Stimulated activated CD4-positive, alpha-beta T cell treated with anti-CD3 and anti-CD28 coated beads, Interleukin-2, amount 100 ng/mL, for 4 hours (primary cell): ENCODE measurements around the gene PPA1.
"Not testable (repeated sequence)": the region's sequence is repeated elsewhere in the genome, so short reads cannot be mapped to it uniquely, and the experiment has no call there.

Experiments
- DNase-seq: peaks from one replicate; pipeline ENCODE4 v3.0.0-alpha.2; 2020; ENCODE audit warnings: low read depth

Gene PPA1

DNA sequence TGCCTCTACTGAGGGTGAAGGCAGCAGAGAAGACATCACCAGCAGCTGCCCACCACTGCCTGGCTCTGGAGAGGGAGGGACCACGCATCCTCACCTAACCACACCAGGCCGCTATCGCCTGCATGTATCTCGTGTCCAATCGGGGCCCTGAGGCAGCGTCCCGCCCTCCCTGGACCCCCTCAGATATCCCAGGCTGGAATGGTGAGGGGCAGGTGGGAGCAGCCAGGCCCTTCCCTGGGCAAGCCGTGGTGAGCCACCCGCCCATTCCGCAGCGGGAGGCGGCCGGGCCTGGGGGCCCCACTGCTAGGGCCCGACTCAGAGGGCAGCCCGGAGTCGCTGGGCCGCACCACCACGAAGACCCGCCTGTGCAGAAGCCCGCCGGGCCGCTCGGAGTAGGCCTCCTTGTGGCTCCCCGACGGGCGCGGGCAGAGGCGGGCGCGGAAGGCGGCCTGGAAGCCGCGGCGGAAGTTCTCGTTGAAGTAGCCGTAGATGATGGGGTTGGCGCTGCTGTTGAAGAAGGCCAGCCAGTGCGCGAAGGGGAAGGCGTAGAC is 21.6 kb upstream of the PPA1 start:
- DNase-seq, result no peak

DNA sequence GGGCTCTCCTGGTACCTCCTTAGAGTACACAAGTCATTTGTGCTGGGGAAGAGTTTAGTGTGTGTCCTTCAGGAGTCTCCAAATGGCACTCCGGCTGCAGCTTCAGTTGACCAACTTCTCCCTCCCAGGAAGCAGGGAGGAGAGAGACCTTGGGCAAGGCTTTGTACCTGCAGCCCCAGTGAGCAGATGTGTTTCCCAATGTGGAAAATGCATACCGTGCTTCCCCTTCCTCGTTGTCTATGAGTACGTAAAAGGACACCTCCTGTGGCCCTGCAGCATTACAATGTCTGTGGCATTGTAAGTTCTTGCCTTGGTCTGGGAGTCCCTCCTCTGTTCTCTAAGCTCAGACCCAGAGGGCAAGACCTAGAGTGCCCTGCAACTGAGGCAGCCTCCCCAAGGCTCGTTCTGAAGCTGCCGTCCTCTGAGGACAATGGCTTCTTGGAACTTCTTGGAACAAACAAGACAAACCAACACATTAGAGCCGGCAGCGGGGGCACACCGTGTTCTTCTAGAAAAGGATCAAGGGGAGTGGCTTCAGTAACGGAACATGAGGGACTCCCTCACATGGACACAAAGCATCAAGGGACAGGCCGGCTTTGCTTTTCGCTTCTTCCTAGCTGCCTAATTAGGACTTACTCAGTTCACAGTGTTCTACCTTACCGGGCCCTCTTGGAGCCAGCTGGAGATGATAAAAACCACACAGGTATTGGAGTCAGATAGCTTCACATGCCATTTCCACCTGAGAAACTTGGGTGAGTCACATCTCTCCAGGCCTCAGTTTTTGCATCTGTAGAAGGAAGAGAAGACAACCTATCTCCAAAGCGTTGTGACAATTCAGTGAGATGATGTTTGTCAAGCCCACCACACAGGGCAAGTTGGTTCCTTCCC is 20.9 kb upstream of the PPA1 start:
- DNase-seq, result no peak

DNA sequence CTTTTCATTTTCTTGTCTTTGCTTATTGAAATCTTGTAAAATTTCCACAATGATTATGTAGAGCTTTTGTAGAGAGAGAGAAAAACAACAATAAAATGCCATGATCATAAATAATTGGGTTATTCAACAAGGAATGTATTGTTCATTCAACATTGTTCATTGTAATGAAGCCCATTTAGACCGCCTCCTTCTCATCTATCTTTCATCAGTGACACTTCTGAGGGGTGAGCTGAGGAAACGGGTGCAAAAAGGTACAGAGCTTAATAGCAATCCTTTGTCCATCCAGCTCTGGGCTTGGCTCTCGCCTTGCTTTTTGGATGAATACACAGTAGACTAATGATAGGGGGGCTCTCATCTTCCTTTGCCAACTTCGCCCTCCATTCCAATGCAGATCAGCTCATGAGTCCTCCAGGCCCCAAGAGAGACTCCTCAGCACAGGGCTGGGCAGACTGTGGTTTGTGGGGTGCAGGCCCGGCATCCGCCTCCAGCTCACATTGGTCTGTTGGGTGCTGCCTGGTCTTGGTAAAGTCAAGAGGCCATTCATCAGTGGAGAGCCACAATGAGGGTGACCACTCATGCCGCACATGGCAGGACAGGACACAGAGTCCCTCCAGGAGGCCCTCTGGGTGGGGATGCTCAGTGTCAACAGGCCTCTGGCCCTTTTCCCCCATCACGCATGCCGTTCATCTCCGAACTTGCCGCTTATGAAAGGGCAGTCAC is 17.9 kb upstream of the PPA1 start:
- no peak for DNase-seq

DNA sequence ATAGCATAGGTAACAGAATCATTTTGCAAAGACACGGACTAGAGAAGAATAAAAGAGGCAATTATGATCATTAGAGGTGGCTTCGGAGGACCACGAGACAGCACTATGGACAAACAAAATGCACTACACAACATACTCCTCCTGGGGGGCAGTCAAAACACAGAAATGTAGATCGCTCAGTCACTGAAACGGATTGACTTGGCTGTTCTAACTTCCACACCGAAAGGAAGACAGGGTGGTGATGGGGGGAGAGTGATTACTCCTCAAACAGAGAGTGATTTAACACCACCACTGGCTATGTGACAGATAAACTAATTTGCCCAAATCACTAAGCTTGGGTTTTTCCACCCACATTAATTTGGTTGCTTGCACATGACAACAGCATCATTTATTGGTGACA is 14.1 kb upstream of the PPA1 start:
- DNase-seq, result no peak

DNA sequence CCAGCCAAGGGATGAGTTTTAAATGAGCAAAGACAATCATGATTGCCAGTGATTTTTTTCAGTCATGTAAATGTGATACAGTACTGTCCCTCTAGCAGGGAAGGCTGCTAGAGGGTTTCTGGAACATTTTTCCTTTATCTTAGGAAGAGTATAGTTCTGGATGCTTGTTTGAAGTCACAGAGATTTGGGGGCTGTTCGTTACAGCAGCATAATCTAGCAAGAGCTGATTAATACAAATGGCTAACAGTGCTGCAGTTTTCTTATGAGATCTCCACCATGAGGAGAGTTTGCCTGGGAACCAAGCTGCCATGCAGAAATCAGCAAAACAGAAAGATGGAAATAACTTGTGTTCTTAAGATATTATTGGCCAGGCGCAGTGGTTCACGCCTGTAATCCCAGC is 7.9 kb upstream of the PPA1 start:
- no peak for DNase-seq

DNA sequence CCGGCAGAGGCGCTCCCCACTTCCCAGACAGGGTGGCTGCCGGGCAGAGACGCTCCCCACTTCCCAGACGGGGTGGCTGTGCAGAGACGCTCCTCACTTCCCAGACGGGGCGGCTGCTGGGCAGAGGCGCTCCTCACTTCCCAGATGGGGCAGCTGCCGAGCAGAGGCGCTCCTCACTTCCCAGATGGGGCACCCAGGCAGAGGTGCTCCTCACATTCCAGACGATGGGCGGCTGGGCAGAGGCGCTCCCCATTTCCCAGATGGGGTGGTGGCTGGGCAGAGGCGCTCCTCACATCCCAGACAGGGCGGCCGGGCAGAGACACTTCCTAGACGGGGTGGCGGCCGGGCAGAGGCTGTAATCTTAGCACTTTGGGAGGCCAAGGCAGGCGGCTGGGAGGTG is 6.8 kb upstream of the PPA1 start:
- DNase-seq, result not testable (repeated sequence)

DNA sequence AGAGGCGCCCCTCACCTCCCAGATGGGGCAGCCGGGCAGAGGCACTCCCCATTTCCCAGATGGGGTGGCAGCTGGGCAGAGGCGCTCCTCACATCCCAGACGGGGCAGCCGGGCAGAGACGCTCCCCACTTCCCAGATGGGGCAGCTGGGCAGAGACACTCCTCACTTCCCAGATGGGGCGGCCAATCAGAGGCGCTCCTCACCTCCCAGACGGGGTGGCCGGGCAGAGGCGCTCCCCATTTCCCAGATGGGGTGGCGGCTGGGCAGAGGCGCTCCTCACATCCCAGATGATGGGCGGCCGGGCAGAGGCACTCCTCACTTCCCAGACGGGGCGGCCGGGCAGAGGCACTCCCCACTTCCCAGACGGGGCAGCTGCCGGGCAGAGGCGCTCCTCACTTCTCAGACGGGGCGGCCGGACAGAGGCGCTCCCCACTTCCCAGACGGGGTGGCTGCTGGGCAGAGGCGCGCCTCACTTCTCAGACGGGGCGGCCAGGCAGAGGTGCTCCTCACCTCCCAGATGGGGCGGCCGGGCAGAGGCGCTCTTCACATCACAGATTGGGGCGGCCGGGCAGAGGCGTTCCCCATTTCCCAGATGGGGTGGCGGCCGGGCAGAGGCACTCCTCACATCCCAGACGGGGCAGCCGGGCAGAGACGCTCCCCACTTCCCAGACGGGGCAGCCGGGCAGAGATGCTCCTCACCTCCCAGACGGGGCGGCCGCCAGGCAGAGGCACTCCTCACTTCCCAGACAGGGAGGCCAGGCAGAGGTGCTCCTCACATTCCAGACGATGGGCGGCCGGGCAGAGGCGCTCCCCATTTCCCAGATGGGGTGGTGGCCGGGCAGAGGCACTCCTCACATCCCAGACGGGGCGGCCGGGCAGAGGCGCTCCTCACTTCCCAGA is 6.1 kb upstream of the PPA1 start:
- DNase-seq, result not testable (repeated sequence)

DNA sequence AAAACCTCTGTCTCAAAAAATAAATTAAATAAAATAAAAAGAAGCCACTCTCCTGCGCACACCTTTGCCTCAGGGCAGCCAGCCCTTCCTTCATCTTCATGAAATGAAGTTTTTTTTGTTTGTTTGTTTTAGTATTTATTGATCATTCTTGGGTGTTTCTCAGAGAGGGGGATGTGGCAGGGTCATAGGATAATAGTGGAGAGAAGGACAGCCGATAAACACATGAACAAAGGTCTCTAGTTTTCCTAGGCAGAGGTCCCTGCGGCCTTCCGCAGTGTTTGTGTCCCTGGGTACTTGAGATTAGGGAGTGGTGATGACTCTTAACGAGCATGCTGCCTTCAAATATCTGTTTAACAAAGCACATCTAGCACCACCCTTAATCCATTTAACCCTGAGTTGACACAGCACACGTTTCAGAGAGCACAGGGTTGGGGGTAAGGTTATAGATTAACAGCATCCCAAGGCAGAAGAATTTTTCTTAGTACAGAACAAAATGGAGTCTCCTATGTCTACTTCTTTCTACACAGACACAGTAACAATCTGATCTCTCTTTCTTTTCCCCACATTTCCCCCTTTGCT is 4.8 kb upstream of the PPA1 start:
- not testable (repeated sequence) for DNase-seq

DNA sequence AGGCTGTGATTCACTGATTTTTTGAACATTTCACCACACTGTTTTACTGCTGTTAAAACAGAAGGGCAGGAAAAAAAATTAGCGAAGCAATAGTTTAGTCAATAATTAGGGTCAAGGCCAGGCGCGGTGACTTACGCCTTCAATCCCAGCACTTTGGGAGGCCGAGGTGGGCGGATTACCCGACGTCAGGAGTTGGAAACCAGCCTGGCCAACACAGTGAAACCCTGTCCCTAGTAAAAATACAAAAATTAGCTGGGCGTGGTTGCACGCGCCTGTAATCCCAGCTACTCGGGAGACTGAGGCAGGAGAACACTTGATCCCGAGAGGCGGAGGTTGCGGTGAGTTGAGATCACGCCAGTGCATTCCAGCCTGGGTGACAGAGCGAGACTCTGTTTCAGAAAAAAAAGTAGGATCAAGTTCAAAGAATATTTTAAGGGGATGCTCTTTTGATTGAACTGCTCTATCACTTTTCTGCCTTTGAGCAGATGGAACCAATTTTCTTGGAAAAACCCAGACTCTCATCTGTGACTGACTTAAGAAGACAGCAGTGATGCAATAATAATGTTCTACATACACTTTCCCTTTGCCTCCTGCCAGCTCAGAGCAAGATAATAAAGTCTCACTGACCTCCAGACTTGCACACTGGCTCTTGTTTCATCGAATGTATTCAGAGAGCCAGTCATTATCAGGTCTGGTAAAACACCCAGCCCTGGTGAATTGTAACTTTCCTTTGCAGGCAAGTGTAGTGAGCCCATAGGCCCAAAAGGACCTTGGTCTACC is 1.6 kb upstream of the PPA1 start:
- no peak for DNase-seq

DNA sequence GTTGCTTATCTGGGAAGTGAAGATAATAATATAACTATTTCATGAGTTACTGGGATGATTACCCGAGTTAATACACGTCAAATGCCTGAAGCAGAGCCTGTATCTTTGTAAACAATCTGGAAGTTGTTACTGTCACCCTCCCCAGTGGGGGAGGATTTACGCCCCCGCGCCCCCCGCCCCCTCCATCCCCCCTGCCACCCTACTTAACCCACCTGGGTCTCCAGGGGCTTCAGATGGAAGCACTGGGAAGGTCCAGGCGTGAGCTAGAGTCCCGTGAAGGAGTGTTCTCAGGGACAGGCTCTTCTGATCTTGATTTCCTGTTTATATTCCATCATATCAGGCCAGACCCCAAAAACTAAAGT is 691 bp upstream of the PPA1 start:
- no peak for DNase-seq

DNA sequence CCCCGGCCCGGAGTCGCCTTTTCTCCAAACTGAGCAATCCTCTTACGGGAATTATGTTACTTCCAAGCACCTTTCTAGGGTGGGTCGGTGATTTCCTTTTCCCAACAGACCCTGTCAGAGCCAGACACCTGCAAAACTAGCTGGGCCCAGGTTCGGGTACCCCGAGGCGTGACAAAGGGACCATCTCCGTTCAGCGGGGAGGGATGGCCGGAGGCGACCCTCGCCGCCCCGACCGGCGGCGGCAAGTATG is 445 bp downstream of the PPA1 start:
- DNase-seq, result no peak

DNA sequence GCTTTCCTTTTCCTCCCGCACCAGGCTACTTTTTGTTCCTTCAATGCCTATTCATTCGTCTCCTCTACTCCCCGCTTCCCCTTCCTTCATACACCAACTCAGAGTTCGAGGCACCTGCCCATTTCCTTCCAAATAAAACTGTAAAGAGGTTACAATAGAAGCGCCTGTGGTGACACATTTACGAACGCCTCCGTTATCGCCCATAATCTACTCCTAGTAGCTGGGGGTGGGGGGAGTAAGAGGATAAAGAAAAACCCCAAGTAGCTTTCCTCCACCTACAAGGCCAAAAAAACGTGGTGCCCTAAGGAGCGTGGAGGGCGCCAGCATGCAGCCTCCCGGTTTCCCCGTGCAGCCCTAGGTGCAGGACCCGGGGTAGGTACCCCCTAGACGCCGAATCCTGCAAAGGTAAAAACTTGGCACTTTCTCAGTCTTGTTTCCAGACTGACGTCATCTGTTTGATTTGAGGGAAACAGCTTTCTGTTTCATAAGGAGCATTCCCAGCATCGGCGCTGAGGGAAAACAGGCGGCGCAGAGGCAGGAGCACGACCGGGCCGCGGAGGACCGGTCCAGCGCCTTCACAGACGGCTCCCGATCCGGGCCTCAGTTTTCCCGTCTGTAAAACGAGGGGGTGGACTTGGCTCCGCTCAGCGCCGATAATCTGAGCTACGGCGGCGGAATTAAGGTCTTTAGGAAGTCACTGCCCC is 922 bp downstream of the PPA1 start:
- DNase-seq, result peak; percentile 63

DNA sequence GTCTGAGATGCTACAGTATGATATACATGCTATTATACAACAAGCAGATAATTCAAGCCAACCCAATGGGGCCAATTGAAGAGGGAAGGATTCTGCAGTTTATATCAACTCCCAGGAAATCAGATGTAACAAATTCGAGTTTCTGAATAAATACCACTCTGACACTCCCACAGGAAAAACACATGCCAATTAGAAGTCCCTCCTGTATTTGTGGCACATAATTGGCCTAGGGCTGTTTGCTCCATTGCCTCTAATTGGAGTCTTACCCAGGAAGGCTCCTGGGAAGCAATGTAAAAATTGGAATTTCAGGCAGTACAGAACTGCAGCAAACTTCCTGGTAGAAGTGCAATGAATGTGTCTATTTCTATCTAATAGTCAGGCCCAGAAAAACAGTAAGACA is 4.7 kb downstream of the PPA1 start:
- DNase-seq, result no peak

DNA sequence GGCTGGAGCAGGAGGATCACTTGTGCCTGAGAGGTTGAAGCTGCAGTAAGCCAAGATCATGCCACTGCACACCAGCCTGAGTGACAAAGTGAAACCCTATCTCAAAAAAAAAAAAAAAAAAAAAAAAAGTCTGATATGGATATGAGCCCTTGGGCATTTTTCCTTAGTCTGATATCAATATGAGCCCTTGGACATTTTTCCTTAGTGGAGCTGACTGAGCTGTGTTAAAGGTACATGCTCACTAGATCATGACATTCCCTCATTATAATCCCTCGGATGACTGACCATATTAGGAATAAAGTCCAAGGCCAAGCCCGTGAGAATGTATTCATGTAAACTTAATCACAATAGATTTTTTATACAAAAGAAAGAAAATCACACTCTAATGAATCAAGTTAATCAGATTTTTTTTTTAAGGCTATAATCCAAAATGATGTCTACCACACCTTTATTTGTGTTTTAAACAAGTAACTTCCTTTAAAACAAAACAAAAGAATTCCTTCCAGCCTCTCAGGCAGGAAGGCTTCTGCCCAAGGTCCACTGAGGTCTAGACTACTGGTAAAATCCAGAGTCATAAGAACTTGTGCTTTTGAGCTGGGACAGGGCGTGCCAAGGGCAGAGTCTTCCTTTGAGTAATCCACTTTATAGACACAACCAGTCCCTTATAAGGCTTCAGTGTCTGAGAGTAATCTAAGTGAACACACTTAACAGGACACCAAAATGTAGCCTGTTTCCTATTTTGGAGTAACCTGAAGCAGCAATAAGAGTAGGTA is 5.5 kb downstream of the PPA1 start:
- DNase-seq, result no peak

DNA sequence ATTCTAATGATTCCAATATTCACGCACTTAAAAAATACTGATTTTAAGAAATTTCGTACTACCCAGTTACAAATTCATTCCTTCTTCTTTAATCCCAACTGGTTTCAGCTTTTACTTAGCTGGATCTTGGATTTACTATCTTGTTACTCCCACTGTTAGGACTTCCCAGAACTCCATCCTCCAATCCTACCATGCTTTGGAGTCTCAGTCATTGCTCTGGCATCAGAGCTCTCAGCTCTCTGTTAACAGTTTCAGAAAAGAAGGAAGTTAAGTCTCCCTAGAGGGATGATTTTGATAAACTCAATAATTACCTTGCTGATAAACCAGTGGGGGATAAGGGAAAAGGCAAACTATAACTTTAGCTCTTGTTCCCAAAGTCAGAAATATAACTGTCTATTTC is 9.5 kb downstream of the PPA1 start:
- no peak for DNase-seq

DNA sequence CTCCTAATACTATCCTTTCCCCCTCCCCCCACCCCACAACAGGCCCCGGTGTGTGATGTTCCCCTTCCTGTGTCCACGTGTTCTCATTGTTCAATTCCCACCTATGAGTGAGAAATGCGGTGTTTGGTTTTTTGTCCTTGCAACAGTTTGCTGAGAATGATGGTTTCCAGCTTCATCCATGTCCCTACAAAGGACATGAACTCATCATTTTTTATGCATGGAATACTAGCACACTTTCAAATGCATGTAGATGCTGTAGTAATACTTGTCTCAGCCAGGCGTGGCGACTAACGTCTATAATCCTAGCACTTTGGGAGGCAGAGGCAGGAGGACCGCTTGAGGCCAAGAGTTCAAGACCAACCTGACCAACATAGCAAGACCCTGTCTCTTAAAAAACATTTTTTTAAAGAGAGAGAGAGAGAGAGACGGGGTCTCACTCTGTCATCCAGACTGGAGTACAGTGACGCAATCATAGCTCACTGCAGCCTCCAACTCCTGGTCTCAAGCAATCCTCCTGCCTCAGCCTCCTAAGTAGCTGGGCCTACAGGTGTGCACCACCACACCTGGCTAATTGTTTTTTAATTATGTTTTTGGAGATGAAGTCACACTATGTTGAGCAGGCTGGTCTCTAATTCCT is 10.3 kb downstream of the PPA1 start:
- DNase-seq, result not testable (repeated sequence)

DNA sequence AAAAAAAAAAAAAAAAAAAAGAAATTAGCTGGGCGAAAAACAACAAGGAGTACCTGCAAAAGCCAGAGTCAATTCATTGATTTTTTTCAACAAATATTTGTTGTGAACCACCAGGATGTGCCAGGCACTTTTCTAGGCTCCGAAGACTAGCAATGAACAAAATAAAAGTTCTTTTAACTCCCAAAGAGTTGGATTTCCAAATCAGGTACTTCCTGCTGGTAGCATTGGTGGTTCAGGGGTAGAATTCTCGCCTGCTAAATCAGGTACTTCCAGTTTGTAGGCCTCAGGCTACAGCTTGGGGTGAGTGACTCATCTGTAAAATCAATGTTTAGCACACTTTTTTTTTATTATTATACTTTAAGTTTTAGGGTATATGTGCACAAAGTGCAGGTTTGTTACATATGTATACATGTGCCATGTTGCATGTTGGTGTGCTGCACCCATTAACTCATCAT is 10.9 kb downstream of the PPA1 start:
- DNase-seq, result no peak

DNA sequence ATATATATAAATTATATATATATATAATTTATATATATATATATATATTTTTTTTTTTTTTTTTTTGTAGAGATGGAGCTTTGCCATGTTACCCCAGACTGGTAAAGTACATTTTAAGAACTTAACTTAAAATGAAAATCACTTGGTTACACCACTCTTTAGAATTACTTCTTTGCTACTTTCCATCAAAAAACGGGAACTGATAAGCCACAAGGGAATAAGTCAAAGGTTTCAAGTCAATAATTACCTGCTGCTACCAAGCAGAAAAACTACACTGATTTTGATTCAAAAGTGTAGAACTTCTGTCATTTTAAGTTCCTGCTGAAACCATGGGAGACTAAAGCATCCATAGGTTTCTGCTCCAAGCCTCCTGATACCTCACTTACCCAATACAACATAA is 12.2 kb downstream of the PPA1 start:
- no peak for DNase-seq

DNA sequence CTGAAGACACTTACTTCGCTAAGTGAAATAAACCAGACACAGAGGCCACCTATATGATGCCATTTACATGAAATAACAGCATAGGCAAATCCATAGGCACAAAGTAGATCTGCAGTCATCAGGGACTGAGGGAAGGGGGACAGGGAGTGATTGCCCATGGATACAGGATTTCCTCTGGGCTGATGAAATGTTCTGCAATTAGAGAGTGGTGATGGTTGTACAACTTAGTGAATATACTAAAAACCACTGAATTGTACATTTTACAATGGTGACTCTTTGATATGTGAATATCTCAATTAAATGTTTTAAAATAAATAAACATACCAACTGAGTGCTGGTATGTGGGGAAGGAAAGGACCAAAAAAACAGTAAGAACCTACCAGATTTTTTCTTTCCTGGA is 20.4 kb downstream of the PPA1 start:
- no peak for DNase-seq
